Hematopoietic multipotent progenitor cell treated with erythropoietin and hydrocortisone succinate and interleukin-3 and kit ligand, for 15 days (in vitro differentiated cells): ENCODE results near the gene TMEM144.

ENCODE experiments used
- DNase-seq: peaks from one replicate; pipeline ENCODE4 v3.0.0-alpha.2; 2015; ENCODE audit warnings: low spot score

The TMEM144 gene

DNA sequence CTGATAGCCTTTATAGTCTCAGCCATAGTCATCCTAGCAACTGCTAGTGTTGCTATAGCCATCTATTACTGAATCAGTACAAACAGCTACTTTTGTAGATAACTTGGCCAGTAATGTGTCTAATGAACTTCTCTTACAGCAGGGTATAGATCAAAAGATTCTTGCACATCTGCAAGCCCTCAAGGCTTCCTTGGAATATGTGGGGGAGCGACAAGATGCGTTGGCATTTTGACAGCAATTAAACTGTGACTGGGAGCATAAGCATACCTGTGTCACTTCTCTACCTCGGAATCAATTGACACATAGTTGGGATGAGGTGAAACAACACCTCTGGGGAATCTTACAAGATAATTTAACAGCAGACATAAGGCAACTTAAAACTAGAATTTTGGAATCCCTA lies 87.6 kb downstream of the TMEM144 start:
- no peak for DNase-seq

DNA sequence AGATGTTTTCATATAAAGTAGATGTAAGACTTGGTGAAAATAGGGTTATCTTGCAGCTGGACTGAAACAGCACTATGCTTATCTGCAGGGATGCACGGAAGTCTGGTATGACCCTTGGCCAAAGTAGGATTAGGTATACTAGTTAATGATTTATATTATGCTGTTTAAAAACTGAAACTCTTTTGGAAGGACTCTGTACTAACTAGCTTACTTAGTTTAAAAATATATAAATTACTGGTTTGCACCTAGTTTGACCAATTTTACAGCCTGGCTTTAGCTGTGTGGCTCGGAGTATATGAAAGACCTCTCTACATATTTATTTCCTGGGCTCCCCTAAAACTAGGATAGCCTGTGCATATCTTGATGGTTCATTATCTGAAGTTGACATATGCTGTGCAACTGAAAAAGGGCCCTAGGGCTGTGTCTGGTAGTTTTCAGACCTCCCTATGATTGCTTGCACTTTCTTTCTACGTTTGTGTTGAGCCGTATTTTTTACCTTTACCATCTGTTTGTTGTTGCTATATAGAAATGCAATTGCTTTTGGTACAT lies 89.2 kb downstream of the TMEM144 start:
- DNase-seq = no peak

- DNase-seq = no peak
Observed at GRCh38 chr4:158300012-158300411, 89.7 kb downstream of the TMEM144 start.

DNA sequence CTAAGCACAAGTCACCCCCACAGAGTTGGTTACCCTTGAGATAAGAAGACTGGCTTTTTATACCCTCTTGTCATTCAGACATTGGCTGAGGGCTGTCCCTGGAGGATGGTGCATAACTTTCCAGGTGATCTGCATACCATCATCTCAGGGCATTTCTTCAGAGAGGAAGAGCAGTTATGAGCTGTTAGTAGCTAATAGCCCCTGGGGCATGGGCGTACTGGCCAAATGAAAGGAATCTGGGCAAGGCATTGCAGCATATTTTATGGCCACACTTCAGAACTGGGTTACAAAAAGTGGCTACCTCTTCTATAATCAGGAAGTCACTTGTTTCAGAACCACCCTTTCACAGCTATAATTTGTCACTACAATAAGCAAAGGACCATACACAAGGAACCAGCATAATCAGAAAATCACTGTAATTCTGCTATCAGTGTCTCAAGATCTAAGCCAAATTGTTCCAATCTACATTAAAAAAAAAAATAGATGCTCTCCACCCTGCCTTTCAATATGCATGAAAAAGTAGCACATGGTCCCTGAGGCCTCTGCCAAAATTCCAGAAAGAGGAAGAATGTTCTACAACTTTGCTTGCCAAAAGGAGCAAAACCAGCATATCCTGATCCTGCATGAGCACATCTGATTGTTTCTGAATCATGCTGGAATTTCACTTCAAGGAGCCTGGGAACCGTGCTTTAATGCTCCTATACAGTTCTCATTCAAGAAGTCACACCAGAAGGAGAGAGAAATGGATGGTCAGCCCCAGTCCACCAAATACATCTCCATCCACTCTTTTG lies 92.0 kb downstream of the TMEM144 start:
- no peak for DNase-seq

- no peak for DNase-seq
Observed at GRCh38 chr4:158304694-158305093, 94.4 kb downstream of the TMEM144 start.
